ENCODE results near the gene RPL9.
"Not testable (repeated sequence)": the region's sequence is repeated elsewhere in the genome, so short reads cannot be mapped to it uniquely, and the experiment has no call there.

Gene RPL9

DNA sequence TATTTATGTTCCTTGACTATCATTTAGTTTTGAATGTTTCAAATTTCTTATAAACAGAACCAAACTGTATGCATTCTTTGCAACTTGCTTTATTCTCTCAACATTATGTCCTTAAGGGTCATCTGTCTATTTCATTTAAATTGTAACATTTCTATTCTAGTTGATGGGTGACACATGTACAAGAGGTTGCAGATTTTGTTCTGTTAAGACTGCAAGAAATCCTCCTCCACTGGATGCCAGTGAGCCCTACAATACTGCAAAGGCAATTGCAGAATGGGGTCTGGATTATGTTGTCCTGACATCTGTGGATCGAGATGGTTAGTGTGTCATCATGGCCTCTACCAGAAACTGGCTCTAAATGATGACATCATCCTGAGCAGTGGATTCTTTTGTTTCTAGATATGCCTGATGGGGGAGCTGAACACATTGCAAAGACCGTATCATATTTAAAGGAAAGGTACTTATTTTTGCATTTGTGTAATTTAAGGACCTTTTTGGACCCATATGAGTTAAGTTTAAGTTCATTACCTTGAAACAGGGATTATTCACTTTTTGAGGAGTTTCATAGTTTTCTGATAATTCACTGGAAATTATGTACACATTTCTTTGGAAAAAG is 6.3 kb upstream of the RPL9 start:
- no peak for DNase-seq

DNA sequence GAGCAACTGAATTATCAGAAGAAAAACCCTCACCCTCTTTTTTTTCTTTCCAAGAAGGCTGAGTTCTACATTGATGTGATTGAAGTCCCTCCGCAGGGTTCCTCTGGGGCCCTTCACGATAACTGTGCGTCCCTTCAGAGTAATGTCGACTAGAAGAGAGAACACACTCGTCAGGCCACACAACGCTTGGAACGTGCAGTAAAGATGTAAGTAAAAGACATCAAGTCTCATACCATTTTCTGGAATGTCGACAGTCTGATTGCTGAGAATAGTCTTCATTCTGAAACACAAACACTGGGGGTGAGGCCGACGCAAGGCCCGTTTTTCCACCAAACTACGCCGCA is 589 bp downstream of the RPL9 start:
- not testable (repeated sequence) for DNase-seq

DNA sequence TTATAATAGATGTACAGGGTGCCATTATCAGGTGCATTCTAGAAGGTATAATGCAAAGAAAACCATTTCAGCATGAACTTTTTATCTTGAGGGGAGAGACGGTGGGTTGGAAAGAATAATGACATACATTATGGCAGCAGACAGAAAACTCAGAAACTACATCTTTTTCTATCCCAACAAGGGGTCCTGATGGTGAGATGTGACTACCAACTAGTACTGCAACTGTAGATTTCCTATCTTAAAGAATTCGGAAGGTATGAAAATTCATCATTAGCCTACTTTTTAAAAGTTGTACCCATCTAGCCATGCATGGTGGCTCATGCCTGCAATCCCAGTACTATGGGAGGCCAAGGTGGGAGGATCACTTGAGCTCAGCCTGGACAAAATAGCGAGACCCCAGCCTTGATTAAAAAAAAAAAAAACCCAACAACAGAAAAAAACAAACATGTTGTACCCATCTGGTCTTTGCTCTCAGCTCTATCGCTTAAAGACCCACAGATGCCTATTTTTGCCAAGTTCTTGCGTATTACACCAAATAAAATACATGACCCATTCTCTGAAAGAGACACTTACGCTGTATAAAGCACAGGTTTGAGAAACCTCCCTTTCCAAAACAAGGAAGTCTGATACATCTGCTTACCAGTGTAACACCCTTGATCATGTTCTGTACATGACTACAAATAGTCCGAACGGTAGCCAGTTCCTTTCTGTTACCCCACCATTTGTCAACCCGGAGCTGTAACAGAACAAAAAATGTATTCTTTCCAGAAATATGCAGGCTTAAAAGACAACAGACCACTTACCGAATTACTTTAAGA is 1.6 kb downstream of the RPL9 start:
- DNase-seq = no peak

DNA sequence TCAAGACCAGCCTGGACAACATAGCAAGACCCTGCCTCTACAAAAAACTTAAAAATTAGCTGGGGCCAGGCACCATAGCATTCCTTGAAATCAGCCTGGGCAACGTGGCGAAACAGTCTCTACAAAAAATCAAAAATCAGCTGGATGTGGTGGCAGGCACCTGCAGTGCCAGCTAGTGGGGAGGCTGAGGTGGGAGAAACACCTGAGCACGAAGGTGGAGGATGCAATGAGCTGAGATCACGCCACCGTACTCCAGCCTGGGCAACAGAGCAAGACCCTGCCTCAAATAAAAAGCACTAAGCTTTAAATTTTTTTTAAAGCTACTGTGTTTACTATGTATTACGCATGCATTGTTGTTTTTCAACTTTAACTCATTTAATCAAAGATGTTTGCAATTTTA is 3.2 kb downstream of the RPL9 start:
- DNase-seq = no peak

DNA sequence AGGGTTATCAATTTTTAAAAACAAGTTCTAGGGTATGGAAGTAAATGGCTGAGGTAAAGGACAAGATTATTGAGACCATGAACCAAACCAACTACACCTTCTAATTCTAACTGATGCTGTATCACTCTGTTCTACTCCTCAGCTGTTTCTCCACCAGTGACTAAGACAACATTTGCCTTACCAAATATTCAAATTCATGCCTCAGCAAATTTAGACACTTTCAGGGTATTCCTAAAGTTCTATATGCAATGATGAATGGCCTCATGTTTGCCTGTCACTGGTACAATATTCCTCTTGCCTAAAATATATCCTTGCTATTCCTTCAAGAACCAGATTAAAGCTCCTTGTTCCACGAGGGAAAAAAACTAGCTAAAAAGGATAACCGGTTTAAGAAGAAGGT is 5.0 kb downstream of the RPL9 start:
- no peak for DNase-seq

DNA sequence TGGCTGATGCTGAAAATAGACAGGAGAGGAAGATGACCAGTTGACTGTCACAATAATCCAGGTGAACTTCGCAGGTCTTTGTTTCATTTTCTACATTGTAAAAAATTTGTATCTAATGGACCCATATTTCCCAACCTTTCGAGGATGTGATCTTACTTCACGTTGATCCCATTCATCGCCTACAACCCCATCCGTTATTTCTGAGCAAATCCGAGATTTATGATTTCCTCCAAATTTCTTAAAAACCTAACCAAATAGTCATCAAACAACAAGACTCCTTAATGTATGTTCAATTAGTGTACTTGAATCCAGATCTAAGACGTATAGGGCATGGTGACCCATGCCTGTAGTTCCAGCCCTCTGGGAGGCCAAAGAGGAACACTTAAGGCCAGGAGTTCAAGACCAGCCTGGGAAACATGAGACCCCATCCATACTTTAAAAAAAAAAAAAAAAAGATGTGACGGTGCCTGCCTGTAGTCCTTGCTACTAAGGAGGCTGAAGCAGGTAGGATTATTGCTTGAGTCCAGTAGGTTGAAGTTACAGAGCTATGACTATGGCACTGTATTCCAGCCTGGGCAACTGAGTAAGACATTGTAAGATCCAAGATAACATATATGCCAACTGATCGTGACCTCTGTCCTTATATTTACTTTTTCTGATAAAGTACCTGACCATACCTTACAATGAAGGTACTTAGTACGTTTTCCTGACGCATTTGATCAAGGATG is 5.7 kb downstream of the RPL9 start:
- no peak for DNase-seq

DNA sequence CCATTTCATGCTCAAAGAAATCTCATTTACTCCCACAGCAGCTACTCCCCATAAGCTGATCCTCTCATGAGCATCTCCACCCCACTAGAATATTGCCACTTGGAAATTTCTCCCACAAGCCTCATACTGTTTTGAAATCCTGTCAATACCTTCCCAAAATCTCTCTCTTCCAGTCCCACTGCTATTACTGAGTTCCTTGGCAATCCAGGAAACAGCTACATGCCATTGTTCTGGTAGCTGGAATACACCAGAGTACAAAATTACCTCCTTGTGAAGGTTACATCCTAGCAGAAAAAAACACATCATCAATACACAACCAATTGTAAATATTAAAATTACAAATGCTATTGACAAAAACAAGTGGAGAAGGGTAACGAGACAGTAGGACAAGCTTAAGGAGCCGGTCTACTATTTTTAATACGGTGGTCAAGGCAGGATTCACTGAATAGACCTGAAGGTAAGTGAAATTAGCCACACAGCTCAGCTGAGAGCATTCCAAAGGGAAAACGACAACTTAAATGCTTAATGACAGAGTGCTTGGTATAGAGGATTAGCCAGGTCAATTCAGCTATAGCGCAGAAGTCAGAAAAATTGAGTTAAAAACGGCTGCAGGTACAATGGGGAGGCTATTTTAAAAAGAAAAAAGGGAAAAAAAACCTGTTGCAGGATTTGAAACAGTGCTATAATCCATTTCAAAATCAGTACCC is 6.4 kb downstream of the RPL9 start:
- DNase-seq = no peak

DNA sequence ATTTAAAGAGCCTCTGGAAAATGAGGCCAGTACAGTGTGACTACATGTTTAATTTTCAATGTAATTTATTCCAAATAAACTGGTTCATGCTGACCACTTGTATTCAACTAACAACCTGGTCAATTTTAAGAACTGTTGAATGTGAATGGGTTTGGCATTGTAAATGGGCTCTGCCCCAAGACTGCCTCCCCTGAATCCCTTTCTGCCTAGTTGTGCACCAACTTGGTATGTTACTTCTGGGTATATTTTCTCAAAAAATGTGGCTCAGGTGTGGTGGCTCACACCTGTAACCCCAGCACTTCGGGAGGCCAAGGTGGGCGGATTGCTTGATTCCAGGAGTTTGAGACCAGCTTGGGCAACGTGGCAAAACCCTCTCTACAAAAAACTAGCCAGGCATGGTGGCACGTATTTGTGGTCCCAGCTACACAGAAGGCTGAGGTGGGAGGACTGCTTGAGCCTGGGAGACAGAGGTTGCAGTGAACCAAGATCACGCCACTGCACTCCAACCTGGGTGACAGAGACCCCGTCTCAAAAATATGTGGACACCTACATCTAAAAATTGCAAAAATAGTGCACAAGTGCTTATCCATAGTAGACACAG is 7.2 kb downstream of the RPL9 start:
- DNase-seq = no peak

DNA sequence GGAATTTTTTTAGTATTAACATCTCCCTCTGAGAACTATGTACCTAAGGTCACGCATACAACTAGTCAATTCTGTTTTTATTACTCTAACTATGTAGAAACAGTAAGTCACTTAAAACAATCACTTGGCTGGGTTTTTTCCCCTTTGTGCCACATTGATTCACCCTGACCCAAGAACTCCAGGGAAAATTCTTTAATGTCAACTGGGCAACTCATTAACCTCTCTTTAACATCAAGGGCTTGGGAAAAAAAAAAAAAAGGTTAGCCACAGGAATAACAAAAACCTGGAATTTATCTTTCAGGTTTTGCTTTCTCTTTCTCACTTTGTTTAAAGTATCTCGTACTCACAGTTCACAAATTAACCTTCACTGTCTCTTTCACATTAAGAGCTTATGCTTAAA is 8.1 kb downstream of the RPL9 start:
- no peak for DNase-seq

DNA sequence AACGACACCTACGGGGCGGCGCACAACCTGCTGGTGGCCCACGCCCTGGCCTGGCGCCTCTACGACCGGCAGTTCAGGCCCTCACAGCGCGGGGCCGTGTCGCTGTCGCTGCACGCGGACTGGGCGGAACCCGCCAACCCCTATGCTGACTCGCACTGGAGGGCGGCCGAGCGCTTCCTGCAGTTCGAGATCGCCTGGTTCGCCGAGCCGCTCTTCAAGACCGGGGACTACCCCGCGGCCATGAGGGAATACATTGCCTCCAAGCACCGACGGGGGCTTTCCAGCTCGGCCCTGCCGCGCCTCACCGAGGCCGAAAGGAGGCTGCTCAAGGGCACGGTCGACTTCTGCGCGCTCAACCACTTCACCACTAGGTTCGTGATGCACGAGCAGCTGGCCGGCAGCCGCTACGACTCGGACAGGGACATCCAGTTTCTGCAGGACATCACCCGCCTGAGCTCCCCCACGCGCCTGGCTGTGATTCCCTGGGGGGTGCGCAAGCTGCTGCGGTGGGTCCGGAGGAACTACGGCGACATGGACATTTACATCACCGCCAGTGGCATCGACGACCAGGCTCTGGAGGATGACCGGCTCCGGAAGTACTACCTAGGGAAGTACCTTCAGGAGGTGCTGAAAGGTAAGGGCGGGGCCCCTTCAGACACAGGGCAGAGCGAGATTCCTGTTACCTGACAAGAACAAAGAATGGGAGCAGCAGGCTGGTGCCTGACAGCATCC is 11.7 kb downstream of the RPL9 start:
- DNase-seq = peak; percentile 35

DNA sequence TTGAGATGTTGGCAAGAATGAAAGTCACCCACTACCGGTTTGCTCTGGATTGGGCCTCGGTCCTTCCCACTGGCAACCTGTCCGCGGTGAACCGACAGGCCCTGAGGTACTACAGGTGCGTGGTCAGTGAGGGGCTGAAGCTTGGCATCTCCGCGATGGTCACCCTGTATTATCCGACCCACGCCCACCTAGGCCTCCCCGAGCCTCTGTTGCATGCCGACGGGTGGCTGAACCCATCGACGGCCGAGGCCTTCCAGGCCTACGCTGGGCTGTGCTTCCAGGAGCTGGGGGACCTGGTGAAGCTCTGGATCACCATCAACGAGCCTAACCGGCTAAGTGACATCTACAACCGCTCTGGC is 12.3 kb downstream of the RPL9 start:
- DNase-seq = no peak

DNA sequence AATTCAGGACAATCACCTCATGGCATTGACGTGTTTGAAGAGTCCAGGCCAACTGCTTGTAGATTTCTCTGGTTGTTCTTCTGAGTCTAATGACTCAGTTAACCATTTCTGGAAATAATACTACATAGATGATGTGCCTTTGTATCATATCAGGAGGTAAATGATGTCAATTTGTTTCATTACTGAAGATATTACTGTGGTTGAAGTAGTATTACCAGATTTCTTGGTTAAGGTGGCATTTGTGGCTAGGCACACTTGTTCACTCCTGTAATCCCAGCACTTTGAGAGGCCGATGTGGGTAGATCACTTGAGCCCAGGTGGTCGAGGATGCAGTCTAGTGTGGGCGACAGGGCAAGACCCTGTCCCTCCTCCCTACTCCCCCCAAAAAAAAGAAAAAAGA is 15.7 kb downstream of the RPL9 start:
- DNase-seq = no peak

DNA sequence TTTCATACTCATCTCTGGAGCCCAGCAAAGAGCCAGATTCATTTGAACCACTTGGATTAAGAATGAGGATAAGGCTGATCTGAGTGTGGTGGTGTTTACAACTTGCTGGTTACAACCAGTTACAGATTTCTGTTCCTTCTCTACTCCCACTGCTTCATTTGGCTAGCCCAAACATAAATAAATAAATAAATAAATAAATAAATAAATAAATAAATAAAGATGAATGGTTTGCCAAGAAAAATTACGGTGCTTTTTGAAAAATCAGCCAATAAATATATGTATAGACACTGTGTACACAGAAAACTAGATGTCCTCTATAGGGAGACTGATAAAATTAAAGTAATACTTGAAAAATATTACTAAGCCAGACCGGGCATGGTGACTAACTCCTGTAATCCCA is 17.1 kb downstream of the RPL9 start:
- DNase-seq = no peak

DNA sequence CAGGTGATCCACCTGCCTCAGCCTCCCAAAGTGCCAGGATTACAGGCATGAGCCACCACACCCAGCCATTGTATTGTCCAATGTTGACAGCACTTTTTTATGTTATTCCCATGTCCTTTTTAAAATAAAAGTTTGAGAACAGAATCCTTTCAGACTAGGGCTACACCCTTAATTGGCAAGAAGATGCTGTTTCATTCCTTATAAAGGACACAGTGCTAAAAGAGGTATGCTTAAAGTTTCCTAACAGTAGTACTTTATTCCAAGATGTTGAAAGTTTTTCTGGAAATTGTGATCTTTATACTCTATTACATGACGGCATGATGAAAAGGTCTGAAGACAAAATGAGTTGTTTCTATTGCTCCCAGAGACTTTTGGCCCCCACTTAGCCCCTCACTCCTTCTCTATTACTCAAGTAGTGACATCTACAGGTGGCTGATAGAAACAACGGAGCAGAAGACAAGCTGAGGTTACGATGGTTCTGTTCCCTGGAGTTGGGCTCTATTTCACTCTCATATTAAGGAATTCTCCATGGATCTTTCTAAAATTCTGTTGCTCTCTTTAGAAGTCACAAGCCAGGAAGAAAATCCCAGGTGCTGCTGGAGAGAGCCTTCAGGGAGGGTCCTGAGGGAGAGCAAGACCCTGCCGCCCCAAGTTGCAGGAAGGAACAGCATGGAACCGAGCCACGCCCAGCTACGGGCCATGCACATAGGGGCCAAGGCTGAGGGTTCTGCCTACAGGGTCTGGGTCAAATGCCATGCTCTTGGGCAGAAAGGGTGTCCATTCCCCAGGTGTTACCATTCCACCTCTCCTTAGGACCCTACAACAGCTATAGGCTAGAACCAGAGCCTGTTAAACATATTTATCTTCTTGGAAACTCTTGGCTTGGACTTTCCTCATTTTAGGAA is 22.8 kb downstream of the RPL9 start:
- DNase-seq = no peak

DNA sequence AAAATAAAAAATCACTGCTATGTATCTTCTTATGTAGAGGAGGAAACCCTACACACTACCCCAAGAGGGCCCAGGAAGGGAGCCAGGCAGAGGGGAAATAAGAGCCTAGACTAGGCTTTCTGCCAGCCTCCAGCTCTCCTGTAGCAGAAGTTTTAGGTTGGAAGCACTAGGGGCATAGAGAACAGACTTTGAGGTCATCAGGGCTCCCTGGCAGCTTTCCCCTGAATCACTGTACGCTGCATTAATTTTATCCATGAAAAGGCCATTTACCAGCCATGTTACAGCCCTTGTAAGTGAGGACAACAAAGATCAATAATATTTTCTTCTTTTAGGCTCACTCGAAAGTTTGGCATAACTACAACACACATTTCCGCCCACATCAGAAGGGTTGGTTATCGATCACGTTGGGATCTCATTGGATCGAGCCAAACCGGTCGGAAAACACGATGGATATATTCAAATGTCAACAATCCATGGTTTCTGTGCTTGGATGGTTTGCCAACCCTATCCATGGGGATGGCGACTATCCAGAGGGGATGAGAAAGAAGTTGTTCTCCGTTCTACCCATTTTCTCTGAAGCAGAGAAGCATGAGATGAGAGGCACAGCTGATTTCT is 24.7 kb downstream of the RPL9 start:
- no peak for DNase-seq

DNA sequence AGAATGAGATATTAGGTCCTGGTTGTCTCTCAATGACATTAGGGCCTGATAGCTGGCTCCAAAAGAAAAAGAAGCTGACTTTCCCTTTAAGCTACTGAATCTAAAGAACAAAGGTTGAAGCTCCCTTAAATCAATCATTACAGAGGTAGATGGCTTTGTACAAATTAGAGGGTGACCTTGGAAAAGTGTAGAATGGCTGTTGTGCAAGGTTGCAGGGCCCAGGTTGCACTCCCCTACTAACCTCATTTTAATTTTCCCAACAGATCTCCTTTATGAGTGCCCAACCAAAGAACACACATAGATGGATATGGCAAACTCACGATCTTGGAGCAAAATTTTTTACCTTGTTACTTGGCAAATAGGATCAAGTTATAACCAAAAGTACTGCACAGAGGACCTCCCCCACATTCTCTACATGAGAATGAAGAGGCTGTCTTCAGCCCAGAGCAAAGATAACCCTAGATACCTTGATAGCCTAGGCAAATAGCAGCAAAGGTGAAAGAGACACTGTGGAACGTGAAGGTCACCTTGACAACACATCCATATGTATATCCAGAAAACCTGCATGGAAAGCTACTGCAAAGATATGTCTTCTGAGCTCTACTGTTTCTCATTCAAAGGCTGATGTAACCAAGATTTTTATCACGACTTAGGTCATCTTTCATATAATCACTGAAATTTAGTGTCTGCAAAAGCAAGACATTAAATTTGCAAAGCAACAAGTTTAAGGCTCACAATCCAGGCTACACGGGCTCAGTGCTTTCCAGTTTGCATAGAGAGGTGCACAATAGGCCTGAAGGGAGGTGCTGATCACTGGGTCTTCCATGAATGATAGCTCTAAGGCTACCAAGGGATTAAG is 29.0 kb downstream of the RPL9 start:
- no peak for DNase-seq

DNA sequence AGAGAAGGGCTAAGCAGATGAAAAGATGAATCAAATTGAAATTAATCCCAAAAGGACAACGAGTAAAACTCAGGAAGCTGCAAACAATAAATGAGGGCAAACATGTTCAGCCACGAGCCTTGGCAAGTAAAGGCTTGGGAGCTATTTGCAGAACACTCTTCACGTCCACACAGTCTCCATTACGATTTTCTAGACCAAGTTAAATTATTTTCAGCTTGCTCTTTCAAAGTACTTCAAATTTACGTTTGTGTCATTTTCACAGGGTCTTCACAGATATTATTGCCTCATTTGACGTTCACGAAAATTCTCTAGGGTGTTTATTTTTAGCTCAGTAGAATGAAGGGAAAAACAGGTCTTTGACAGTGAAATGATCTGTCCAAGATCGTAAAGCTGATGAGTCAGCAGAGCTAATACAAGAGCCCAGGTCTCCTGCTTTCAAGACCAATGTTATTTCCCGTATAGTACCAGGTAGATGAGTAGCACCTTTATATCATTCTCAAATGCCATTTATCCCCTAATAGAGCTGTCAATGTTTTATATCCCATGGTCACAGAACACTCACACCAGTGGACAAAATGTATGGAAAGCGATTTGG is 31.1 kb downstream of the RPL9 start:
- no peak for DNase-seq

DNA sequence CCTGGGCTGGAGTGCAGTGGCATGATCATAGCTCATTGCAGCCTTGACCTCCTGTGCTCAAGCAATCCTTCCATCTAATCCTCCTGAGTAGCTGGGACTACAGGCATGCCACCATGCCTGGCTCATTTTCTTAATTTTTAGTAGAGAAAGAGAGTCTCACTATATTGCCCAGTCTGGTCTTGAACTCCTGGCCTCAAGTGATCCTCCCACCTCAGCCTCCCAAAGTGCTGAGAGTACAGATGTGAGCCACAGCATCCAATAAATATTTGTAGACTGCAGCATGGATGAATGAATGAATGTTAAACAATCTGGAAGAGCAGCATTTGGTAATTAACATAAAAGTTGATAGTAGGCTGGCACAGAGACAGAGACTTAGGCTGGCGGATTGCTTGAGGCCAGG is 32.0 kb downstream of the RPL9 start:
- no peak for DNase-seq

DNA sequence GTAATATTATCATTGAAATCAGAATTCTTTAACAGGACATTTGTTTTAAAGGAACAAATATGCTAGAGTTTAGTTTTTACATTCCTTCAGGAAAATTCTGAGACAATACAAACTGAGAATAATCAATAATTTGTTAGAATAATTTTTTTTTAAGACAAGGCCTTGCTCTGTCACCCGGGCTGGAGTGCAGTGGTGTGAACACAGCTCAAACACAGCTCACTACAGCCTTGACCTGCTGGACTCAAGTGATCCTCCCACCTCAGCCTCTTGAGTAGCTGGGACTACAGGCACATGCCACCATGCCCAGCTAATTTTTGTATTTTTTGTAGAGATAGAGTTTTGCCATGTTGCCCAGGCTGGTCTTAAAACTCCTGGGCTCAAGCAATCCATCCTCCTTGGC is 33.4 kb downstream of the RPL9 start:
- not testable (repeated sequence) for DNase-seq
